A549 (cell line): ENCODE results near the gene ANAPC13.

Experiments used
- CEBPB ChIP-seq, 2 experiments: fragments of >200 bp in 1 of 2; sonication (Bioruptor Twin) in 1 of 2; formaldehyde crosslinking in 1 of 2; IDR thresholded peaks; 2 replicates each; pipeline ENCODE4 v1.6.1; 2012 to 2016
- EHMT2 ChIP-seq: fragments of 200-600 bp; sonication (generic); IDR thresholded peaks from 2 replicates; pipeline ENCODE4 v1.6.1; 2016; ENCODE audit warnings: antibody characterized with exemption, low read depth, mild to moderate bottlenecking, moderate library complexity
- EP300 ChIP-seq, 2 experiments: fragments of >200 bp; sonication (Bioruptor Twin); formaldehyde crosslinking; IDR thresholded peaks; 2 replicates in 1 of 2; 3 replicates in 1 of 2; pipeline ENCODE4 v1.6.1; 2016 to 2017
- POLR2A ChIP-seq: IDR thresholded peaks from 2 replicates; pipeline ENCODE4 v1.6.1; 2012; ENCODE audit warnings: mild to moderate bottlenecking, low read length
- POLR2AphosphoS2 ChIP-seq: conservative IDR thresholded peaks from 2 replicates; pipeline ENCODE4 v1.6.1; 2012; ENCODE audit warnings: low read length, improper control_type of control experiment, inconsistent platforms
- SREBF2 ChIP-seq: fragments of 450-650 bp; IDR thresholded peaks from 2 replicates; pipeline ENCODE4 v1.6.1; 2014; ENCODE audit warnings: mild to moderate bottlenecking, moderate library complexity
- TP53 ChIP-seq: fragments of 250-450 bp; sonication (Bioruptor Pico); IDR thresholded peaks from 2 replicates; pipeline ENCODE4 v1.5.0; 2021; ENCODE audit warnings: mild to moderate bottlenecking, moderate library complexity
- ZNF302 ChIP-seq: fragments of 250-450 bp; sonication (Bioruptor Pico); IDR thresholded peaks from 2 replicates; pipeline ENCODE4 v1.9.0; 2021; ENCODE audit warnings: inconsistent platforms, mild to moderate bottlenecking, moderate library complexity
- TF ChIP-seq, protein P1 (sequence below): fragments of >200 bp; sonication (Bioruptor Twin); formaldehyde crosslinking; IDR thresholded peaks from 3 replicates; pipeline ENCODE4 v1.5.1; 2016
- TF ChIP-seq, protein P2 (sequence below): fragments of 200-600 bp; sonication (generic); IDR thresholded peaks from 2 replicates; pipeline ENCODE4 v1.6.1; 2016; ENCODE audit warnings: antibody characterized with exemption, mild to moderate bottlenecking, moderate library complexity

DNA sequence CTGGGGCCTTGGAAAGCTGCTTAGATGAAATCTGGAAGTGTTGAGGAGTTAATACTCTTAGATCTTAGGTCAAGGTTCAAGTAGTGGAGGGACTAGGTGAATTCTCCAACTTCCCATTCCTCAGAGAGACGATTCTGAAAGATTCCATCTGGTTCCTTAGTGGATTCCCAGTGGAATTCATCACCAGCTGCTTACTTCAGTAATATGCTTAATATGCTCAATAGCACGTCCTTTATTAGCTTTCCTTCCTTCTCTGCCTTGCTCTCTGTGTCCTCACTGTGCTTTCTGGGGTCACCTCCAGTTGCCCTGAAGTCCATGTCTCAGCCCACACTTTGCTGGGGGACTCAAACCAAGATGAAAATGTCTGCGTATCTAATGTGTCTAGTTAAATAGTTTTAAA is 31.1 kb upstream of the ANAPC13 start:
- no peak for TF ChIP-seq POLR2A
- TF ChIP-seq POLR2AphosphoS2, result no peak
- TF ChIP-seq, protein P1, sequence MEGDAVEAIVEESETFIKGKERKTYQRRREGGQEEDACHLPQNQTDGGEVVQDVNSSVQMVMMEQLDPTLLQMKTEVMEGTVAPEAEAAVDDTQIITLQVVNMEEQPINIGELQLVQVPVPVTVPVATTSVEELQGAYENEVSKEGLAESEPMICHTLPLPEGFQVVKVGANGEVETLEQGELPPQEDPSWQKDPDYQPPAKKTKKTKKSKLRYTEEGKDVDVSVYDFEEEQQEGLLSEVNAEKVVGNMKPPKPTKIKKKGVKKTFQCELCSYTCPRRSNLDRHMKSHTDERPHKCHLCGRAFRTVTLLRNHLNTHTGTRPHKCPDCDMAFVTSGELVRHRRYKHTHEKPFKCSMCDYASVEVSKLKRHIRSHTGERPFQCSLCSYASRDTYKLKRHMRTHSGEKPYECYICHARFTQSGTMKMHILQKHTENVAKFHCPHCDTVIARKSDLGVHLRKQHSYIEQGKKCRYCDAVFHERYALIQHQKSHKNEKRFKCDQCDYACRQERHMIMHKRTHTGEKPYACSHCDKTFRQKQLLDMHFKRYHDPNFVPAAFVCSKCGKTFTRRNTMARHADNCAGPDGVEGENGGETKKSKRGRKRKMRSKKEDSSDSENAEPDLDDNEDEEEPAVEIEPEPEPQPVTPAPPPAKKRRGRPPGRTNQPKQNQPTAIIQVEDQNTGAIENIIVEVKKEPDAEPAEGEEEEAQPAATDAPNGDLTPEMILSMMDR, result no peak
- TF ChIP-seq ZNF302, result no peak
- no peak for TF ChIP-seq TP53
- TF ChIP-seq CEBPB (IDR thresholded peaks at IDR 0.05), result no peak
- TF ChIP-seq, protein P2, sequence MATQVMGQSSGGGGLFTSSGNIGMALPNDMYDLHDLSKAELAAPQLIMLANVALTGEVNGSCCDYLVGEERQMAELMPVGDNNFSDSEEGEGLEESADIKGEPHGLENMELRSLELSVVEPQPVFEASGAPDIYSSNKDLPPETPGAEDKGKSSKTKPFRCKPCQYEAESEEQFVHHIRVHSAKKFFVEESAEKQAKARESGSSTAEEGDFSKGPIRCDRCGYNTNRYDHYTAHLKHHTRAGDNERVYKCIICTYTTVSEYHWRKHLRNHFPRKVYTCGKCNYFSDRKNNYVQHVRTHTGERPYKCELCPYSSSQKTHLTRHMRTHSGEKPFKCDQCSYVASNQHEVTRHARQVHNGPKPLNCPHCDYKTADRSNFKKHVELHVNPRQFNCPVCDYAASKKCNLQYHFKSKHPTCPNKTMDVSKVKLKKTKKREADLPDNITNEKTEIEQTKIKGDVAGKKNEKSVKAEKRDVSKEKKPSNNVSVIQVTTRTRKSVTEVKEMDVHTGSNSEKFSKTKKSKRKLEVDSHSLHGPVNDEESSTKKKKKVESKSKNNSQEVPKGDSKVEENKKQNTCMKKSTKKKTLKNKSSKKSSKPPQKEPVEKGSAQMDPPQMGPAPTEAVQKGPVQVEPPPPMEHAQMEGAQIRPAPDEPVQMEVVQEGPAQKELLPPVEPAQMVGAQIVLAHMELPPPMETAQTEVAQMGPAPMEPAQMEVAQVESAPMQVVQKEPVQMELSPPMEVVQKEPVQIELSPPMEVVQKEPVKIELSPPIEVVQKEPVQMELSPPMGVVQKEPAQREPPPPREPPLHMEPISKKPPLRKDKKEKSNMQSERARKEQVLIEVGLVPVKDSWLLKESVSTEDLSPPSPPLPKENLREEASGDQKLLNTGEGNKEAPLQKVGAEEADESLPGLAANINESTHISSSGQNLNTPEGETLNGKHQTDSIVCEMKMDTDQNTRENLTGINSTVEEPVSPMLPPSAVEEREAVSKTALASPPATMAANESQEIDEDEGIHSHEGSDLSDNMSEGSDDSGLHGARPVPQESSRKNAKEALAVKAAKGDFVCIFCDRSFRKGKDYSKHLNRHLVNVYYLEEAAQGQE, result no peak
- TF ChIP-seq EP300 (IDR thresholded peaks at IDR 0.05), result no peak
- no peak for TF ChIP-seq SREBF2
- TF ChIP-seq EHMT2, result no peak
